PFSK-1 (cell line): ENCODE data around the gene MGAT1.

Experiments used
- FOXP2 ChIP-seq: optimal IDR thresholded peaks from 2 replicates; pipeline ENCODE3; 2011; ENCODE audit warnings: borderline replicate concordance, control low read depth, inconsistent platforms; ENCODE audit not compliant: insufficient read depth; ENCODE audit errors: extremely low read length, extremely low read depth
- POLR2AphosphoS5 ChIP-seq: IDR thresholded peaks from 2 replicates; pipeline ENCODE4 v1.6.1; 2012; ENCODE audit warnings: low read depth, mild to moderate bottlenecking, control low read depth, low read length, moderate library complexity
- REST ChIP-seq, 2 experiments: IDR thresholded peaks; 2 replicates each; pipeline versions ENCODE4 v1.6.1 to v1.8.0; 2011 to 2012; ENCODE audit warnings: low read depth in 2 of 2, low read length in 2 of 2, control low read depth in 1 of 2, inconsistent platforms in 1 of 2, mild to moderate bottlenecking in 1 of 2, moderate library complexity in 1 of 2; ENCODE audit not compliant: insufficient read depth in 1 of 2
- SIN3A ChIP-seq: IDR thresholded peaks from 2 replicates; pipeline ENCODE4 v1.6.1; 2012; ENCODE audit warnings: mild to moderate bottlenecking, low read length, moderate library complexity, borderline replicate concordance; ENCODE audit not compliant: insufficient read depth
- TAF1 ChIP-seq: IDR thresholded peaks from 2 replicates; pipeline ENCODE4 v1.6.1; 2012; ENCODE audit warnings: low read length, control low read depth, borderline replicate concordance; ENCODE audit not compliant: insufficient read depth

GRCh38 chr5:180779985-180780610 is 22.5 kb downstream of the MGAT1 start:
- TF ChIP-seq TAF1 (no peak), POLR2AphosphoS5 (no peak), REST (IDR thresholded peaks at IDR 0.05; ENCODE audit: insufficient read depth in 1 of 2, low read depth in 2 of 2, low read length in 2 of 2) (no peak), FOXP2 (no peak), SIN3A (no peak)
